ENCODE results near the gene RTTN. TPM values are rescaled to one million over a fixed set of nuclear protein-coding genes. Genes with fewer than 3 reads are reported as not detected.

The RTTN gene
- total RNA-seq, 1 experiment from 2014 or later: 26.3 TPM

DNA sequence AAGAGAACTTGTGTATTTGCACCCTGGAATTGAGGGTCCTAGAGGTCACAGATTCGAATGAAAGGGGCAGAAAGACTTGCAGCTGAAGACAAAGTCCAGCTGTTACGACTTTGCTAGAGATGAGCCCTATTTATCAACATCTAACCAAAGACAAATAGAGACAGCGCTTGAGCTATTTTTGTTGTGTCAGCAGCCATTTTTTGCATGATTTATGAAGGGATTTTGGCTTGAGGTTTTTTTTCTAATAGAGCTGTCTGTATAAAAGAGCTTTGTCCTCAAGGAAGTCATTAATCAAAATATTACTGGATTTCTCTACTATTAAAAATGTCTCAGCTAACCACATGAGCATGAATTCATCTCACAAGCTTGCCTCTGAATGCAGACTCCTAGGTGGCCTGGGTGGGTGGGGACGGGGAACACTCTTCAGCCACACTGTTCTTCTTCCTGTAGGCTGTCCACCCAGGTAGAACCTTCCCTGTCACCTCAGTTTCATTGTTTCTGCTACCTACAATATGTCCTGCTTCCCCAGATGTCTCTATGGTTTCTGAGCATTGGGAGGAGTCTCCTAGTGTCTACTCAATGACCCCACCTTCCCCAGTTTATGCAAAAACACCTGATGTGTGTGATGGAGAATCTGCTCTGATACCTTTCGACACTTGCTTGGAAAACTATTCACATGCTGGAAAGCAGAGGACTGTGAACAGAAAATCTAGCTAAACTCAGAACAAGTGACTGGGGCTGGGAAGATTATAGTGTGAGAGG, 250.6 kb downstream of the RTTN start:
- H3K4me1 ChIP-seq (replicated peaks): no peaks in the 10 kb centered on the region
- H3K4me3 ChIP-seq: no peak overlapping the region
- no peaks in the 10 kb centered on the region for H3K36me3 ChIP-seq
- H3K9me3 ChIP-seq (replicated peaks): no peaks in the 10 kb centered on the region
- H3K27me3 ChIP-seq (replicated peaks): no peaks in the 10 kb centered on the region
- DNase-seq (ENCODE audit: low read depth in 1 of 2, low spot score in 2 of 2): no peak
- no peak overlapping the region for H3K27ac ChIP-seq

DNA sequence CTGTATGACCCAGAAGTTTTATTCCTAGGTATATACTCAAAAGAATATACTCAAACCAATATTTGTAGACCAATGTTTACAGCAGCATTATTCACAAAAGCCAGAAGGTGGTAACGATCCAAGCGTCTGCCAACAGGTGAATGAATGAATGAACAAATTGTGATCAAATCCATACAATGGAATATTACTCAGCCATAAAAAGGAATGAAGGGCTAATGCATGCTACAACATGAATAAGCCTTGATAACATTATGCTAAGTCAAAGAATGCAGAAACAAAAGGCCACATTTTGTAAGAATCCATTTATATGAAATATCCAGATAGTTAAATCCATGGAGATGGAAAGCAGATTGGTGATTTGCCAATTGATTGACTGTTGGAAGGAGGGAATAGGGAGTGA, 252.3 kb downstream of the RTTN start:
- DNase-seq (ENCODE audit: low read depth in 1 of 2, low spot score in 2 of 2): no peak
- Histone ChIP-seq H3K9me3 (replicated peaks) (no peaks in the 10 kb centered on the region), H3K4me1 (replicated peaks) (no peaks in the 10 kb centered on the region), H3K36me3 (no peaks in the 10 kb centered on the region), H3K27ac (no peak overlapping the region), H3K4me3 (no peak overlapping the region), H3K27me3 (replicated peaks) (no peaks in the 10 kb centered on the region)

Other genes starting within 250 kb of the RTTN start
- 23.8 and 25.1 TPM in 2 replicates for gene SOCS6, start 83.4 kb upstream of the RTTN start, total RNA-seq (2014; rRNA removed; shearing (Covaris generic))

Data from SJSA1 (cell line).